GM19438 (cell line): Measurements from ENCODE around the gene SORCS2.

Source experiments
- ATAC-seq: cut with Tn5 transposase; IDR thresholded peaks from one replicate; pipeline ENCODE4 v1.9.1; 2021; ENCODE audit warnings: low read depth; ENCODE audit not compliant: unreplicated experiment

Gene SORCS2

GRCh38 chr4:7282786-7283440 is 90.6 kb downstream of the SORCS2 start:
- no peak for ATAC-seq

- no peak for ATAC-seq
Measured at GRCh38 chr4:7285244-7286094, 93.1 kb downstream of the SORCS2 start.

- no peak for ATAC-seq
Measured at GRCh38 chr4:7286170-7286569, 93.8 kb downstream of the SORCS2 start.

- no peak for ATAC-seq
Measured at GRCh38 chr4:7286798-7287197, 94.5 kb downstream of the SORCS2 start.

- ATAC-seq, result no peak
Measured at GRCh38 chr4:7287274-7287917, 95.1 kb downstream of the SORCS2 start.

- no peak for ATAC-seq
Measured at GRCh38 chr4:7287918-7288280, 95.6 kb downstream of the SORCS2 start.

- no peak for ATAC-seq
Measured at GRCh38 chr4:7288751-7289523, 96.6 kb downstream of the SORCS2 start.

- ATAC-seq, result no peak
Measured at GRCh38 chr4:7289589-7289988, 97.3 kb downstream of the SORCS2 start.

GRCh38 chr4:7291372-7292114 is 99.2 kb downstream of the SORCS2 start:
- ATAC-seq, result no peak

- no peak for ATAC-seq
Measured at GRCh38 chr4:7293703-7294102, 101.4 kb downstream of the SORCS2 start.

GRCh38 chr4:7294176-7294756 is 101.9 kb downstream of the SORCS2 start:
- ATAC-seq, result no peak

- no peak for ATAC-seq
Measured at GRCh38 chr4:7295197-7295910, 103.0 kb downstream of the SORCS2 start.

GRCh38 chr4:7295911-7296660 is 103.7 kb downstream of the SORCS2 start:
- ATAC-seq, result no peak

- ATAC-seq, result no peak
Measured at GRCh38 chr4:7296661-7297335, 104.5 kb downstream of the SORCS2 start.

- ATAC-seq, result no peak
Measured at GRCh38 chr4:7297374-7297773, 105.0 kb downstream of the SORCS2 start.

GRCh38 chr4:7297881-7298280 is 105.5 kb downstream of the SORCS2 start:
- ATAC-seq, result no peak

GRCh38 chr4:7298619-7299009 is 106.3 kb downstream of the SORCS2 start:
- ATAC-seq, result no peak
